Measurements from ENCODE around the gene UPF2. TPM values are rescaled to one million over a fixed set of nuclear protein-coding genes. Genes with fewer than 3 reads are reported as not detected.

UPF2 gene
- total and polyA plus RNA-seq, 8 donors = 6.1 to 12.5 (median 9.0) TPM

GRCh38 chr10:11993834-11994468, 48.7 kb downstream of the UPF2 start:
- no peak for TF ChIP-seq CTCF (IDR thresholded peaks at IDR 0.05)
- Histone ChIP-seq H3K4me3 (no peak overlapping the region), H3K4me1 (peaks cover 3 to 5% (median 5%) of the 10 kb centered on the region in 3 donors), H3K36me3 (peaks cover 0 to 29% (median 3%) of the 10 kb centered on the region in 3 donors), H3K9me3 (no peaks in the 10 kb centered on the region), H3K27ac (no peak overlapping the region), H3K27me3 (no peaks in the 10 kb centered on the region)
- no peak for DNase-seq
- WGBS, 2 donors = 74 to 77% methylated on average over 6 of the region's 6 CpGs
- ATAC-seq = peak in 1 of 4 donors; percentile 25
- peak; percentile 13 for FAIRE-seq
- intact Hi-C loops (cut with DNase I) = no loop called here

GRCh38 chr10:11988924-11989323, 53.7 kb downstream of the UPF2 start:
- no peak for FAIRE-seq
- Histone ChIP-seq H3K4me1 (peaks cover 8 to 17% (median 12%) of the 10 kb centered on the region in 3 donors), H3K27me3 (no peaks in the 10 kb centered on the region), H3K4me3 (no peak overlapping the region), H3K27ac (peak overlapping the region in 2 of 4 donors; percentile 15 to 74), H3K36me3 (no peaks in the 10 kb centered on the region), H3K9me3 (no peaks in the 10 kb centered on the region)
- intact Hi-C loops (cut with DNase I) = loop anchor here in 2 of 3 donors (5.0 to 10.0 kb wide), 2 partner anchors 204 to 207 kb away; no protein-coding TSS in a partner anchor
- peak; percentile 58 to 67 (median 66) for ATAC-seq
- no peak for TF ChIP-seq CTCF (IDR thresholded peaks at IDR 0.05)
- 17 to 24% methylated on average over 1 of the region's 1 CpG for WGBS, 2 donors
- no peak for DNase-seq

GRCh38 chr10:11986593-11987216, 55.9 kb downstream of the UPF2 start:
- intact Hi-C loops (cut with DNase I) = loop anchor here in 2 of 3 donors (5.0 to 10.0 kb wide), 2 partner anchors 202 to 204 kb away; no protein-coding TSS in a partner anchor
- DNase-seq (peak in 5 of 6 donors; percentile 71 to 90 (median 81)), FAIRE-seq (peak; percentile 87), ATAC-seq (peak; percentile 83 to 93 (median 92))
- Histone ChIP-seq H3K27me3 (no peaks in the 10 kb centered on the region), H3K36me3 (peaks cover 0 to 7% (median 0%) of the 10 kb centered on the region in 3 donors), H3K9me3 (no peaks in the 10 kb centered on the region), H3K4me3 (no peak overlapping the region), H3K4me1 (peaks cover 8 to 17% (median 12%) of the 10 kb centered on the region in 3 donors), H3K27ac (peak overlapping the region in 3 of 4 donors; percentile 20 to 81 (median 66))
- 18 to 22% methylated on average over 7 of the region's 7 CpGs for WGBS, 2 donors
- TF ChIP-seq CTCF (IDR thresholded peaks at IDR 0.05) = peak; percentile 57 to 82 (median 68)

- FAIRE-seq (no peak), ATAC-seq (no peak), DNase-seq (no peak)
- Histone ChIP-seq H3K27me3 (no peaks in the 10 kb centered on the region), H3K36me3 (peaks cover 0 to 14% (median 0%) of the 10 kb centered on the region in 3 donors), H3K4me3 (no peak overlapping the region), H3K9me3 (no peaks in the 10 kb centered on the region), H3K4me1 (peaks cover 0 to 3% (median 3%) of the 10 kb centered on the region in 3 donors), H3K27ac (no peak overlapping the region)
- 97 to 98% methylated on average over 3 of the region's 3 CpGs for WGBS, 2 donors
- intact Hi-C loops (cut with DNase I) = loop anchor here in 1 of 3 donors (10.0 kb wide), 1 partner anchor 197 kb away; no protein-coding TSS in a partner anchor
- no peak for TF ChIP-seq CTCF (IDR thresholded peaks at IDR 0.05)
These were observed 60.4 kb downstream of the UPF2 start for GRCh38 chr10:11982253-11982652.

Data from pancreas (tissue), 10 donors.